Islet of Langerhans (tissue), 1 donor: ENCODE results near the gene ELOVL4.

Source experiments
- FAIRE-seq: peaks from one replicate; lab custom pipeline; 2011; peaks lifted over from hg19 to GRCh38; lab: Jason Lieb, UNC

ELOVL4 gene

DNA sequence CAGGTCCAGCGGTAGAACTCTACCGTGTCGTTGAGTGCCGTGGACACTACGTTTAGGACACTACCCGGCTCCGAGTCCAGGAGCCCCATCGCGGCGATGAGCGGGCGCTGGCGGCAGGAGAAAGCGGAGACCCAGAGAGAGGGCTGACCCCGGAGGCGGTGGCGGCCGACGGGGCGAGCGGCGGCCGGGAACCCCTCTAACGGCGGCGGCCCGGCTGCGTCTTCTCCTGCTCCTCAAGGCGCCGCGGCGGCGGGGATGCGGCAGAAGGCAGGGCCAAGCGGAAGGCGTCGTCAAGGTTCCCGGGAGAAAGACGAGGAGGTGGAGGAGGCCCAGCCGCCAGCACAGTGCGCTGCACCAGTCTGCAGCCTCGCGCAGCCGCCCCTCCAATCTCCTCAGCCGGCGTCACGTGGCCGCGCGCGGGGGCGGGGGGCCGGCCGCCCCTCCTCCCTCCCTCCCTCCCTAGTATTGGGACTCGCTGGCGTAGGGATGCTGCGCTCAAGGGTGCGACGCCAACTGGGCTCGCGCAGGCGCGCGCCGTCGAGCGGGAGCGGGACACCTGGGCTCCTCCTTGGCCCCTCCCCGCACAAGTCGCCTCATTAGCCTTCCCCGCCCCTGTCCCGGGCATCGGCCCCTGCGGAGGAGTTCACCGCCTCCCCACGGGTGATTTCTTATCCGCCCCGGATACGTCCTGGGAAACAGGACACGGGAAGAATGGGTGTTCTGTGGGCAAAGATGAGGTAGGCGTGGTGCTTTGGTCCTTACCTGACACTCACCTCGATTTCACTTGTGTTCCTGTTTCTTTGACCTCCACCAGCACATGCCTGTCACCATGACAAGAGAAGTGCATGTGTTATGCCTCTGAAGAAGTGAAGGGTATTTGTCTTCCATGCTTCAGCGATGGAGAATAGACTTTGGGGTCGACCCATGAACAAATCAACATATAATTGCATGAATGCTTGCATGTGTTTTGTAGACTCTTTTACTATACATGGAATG lies at the start of gene ELOVL4:
Gene ELOVL4, minus strand, starts transcription at position 363 of the 996 bp plus-strand sequence. Its CDS starts 274 bp downstream, at position 89.
- no peak for FAIRE-seq

- no peak for FAIRE-seq
These were observed 46.6 kb upstream of the ELOVL4 start for GRCh38 chr6:79993911-79994309.

DNA sequence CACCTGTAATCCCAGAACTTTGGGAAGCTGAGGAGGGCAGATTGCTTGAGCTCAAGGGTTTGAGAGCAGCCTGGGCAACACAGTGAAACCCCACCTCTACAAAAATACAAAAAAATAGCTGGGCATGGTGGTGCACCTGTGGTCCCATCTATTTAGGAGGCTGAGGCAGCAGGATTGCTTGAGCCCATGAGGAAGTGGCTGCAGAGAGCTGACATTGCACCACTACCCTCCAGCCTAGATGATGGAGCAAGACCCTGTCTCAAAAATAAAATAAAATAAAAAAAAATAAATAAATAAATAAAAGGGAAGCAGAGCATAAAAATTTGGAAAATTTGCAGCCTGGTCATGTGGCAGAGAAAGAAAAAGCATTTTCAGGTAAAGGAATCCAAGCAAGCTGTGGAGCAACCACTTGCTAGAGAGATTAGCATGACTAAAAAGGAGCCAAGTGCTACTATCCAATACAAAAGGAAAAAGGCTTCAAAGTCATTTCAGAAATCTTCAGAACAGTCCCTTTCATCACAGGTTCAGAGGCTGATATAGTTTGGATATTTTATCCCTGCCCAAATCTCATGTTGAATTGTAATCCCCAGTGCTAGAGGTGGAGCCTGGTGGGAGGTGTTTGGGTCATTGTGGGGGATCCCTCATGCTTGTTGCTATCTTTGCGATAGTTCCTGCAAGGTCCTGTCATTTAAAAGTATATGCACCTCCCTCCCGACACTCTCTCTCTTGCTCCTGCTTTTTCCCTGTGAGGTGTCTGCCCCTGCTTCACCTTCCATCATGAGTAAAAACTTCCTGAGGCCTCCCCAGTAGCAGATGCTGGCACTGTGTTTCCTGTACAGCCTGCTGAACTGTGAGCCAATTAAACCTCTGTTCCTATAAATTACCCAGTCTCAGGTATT lies 45.9 kb upstream of the ELOVL4 start:
- no peak for FAIRE-seq

DNA sequence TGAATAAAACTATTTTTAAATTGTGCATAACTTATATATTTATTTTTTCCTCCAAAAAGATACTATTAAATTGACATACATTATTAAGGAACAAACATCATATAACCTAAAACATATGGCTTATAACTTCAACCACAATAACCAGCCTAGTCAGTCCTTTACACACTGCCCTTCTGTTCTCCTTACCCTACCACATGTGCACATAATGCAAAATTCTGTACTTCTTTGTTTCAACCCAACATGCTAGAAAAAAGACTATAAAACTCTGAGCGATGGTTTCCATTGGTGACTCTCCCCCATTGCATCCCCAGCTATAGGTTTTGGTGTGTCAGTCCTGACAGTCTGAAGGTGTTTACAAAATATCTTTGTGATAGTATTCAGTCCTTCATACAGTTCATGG lies 42.3 kb upstream of the ELOVL4 start:
- no peak for FAIRE-seq

DNA sequence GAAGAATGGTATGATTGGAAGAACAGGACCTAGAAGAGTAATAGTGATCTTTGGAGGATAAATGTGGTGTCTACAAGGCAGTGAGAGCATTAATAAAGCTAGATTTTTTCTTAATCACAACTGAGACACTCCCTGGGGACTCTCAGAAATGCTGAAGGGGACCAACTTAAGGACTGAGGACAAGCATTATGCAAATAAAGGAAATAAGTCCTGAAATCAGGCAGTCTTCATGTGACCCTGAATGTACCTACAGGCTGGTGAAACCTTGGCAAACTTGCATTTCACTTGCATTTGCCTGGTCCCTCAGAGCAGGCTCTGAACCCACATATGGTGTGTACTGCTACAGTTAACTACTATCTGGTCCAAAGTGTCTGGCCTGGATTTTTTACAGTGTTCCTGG lies 37.8 kb upstream of the ELOVL4 start:
- FAIRE-seq, result no peak

GRCh38 chr6:79984261-79984660 lies 36.9 kb upstream of the ELOVL4 start:
- FAIRE-seq, result no peak

GRCh38 chr6:79981652-79982051 lies 34.3 kb upstream of the ELOVL4 start:
- no peak for FAIRE-seq

- FAIRE-seq, result no peak
These were observed 23.8 kb upstream of the ELOVL4 start for GRCh38 chr6:79971193-79971592.

GRCh38 chr6:79969784-79970183 lies 22.4 kb upstream of the ELOVL4 start:
- no peak for FAIRE-seq

DNA sequence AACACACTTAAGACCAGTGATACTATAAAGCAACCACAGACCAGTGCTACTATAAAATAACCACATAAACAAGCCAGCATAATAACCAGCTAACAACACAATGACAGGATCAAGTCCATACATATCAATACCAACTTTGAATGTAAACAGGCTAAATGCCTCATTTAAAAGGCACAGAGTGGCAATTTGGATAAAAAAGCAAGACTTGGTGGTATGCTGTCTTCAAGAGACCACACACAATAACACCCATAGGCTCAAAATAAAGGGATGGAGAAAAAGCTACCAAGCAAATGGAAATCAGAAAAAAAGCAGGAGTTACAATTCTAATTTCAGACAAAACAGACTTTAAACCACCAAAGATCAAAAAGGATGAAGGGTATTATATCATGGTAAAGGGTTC lies 19.8 kb upstream of the ELOVL4 start:
- no peak for FAIRE-seq

DNA sequence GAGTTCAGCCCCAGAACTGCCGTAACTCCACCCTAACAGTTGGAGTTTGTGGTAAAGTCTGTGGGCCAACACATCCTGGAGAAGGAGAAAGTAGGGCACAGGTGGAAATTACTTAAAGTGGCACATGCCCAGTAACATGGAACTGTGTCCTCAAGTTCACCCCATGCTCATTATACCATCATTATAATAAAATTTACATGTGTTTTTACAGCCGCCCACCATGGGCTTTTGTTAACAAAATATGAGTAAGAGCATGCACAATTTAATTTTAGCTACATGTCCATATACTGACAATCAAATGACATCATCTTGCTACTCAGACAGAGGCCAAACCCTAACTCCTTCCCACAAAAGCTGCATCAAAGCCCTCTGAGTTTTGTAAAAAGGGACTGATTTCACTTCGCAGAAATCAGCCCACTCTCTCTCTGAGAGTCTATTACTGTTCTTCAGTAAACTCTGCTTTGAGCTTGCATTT lies 17.3 kb upstream of the ELOVL4 start:
- FAIRE-seq, result no peak

DNA sequence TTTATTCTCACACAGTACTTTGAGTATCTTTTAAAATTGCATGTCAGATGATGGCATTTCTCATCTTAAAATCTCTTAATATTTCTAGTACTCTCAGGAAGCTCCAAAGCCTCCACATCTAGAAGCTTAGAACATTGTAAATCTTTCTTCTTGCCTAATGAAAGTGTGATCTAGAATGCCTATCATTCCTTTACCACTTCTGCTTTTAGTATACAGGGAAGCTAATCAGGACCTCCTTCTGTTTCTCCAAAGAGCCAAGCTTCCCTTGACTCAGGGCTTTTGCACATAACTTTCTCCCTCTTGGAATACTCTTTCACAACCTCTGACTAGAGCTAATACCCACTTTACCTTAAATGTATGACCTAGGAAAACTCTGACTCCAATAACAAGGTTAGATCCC lies 7.5 kb upstream of the ELOVL4 start:
- FAIRE-seq, result no peak

GRCh38 chr6:79949233-79949632 lies 1.9 kb upstream of the ELOVL4 start:
- no peak for FAIRE-seq

GRCh38 chr6:79946272-79947190 lies 822 bp downstream of the ELOVL4 start:
- no peak for FAIRE-seq

DNA sequence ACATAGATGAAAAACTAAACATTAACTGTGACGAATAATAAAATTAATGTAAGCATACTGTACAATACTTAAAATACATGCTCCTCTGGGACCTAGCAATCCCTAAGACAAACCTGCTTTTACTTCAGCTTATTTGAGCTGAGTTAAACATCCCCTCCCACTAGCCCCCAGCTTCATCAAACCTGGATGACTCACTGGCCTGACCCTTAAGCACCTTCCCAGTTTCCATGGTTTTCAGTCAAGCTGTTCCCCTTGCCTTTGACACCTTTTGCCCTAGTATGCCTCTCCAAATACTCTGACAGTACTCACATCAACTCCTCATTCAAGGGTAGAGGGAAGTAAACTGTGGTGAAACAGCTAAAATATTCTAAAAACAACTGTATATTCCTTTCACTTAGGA lies 4.2 kb downstream of the ELOVL4 start:
- no peak for FAIRE-seq

- FAIRE-seq, result no peak
These were observed 5.7 kb downstream of the ELOVL4 start for GRCh38 chr6:79941489-79942151.

GRCh38 chr6:79928478-79928998 lies 18.8 kb downstream of the ELOVL4 start:
- FAIRE-seq, result no peak

- FAIRE-seq, result no peak
These were observed 19.6 kb downstream of the ELOVL4 start for GRCh38 chr6:79927758-79928157.

- no peak for FAIRE-seq
These were observed 24.1 kb downstream of the ELOVL4 start for GRCh38 chr6:79923270-79923669.

DNA sequence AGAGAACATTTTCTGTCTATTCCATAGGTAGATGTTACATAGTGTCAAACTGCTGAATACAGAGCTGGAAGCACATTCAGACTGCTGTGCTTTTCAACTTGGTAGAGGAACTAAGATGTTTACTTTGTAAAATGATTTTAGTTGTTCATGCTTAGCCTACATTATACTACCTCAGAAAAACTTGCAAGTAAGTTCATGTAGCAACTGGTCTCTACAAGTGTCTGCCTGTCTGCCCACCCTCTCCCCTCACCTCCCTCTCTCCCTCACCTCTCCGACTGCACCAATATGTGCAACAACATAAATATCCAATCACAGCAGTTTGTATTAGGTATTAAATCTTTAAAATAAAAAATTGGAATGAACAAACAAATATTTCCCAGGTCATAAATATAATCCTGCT lies 25.3 kb downstream of the ELOVL4 start:
- FAIRE-seq, result no peak

- FAIRE-seq, result no peak
These were observed 34.0 kb downstream of the ELOVL4 start for GRCh38 chr6:79913369-79913768.
